NCI-H2081 (cell line): ENCODE results near the gene RPL41.

Experiments
- DNase-seq, 2 experiments: peaks; one replicate each; lab custom pipeline; 2025; lab: John Stamatoyannopoulos, UW

RPL41 gene

GRCh38 chr12:56127888-56128669 lies 11.6 kb downstream of the RPL41 start, which contains the start of gene ESYT1:
TSS of gene ESYT1 (plus strand) at chr12:56128267. CDS start at chr12:56128320, 53 bp downstream.
- peak; percentile 99 for DNase-seq

GRCh38 chr12:56128670-56129205 lies 12.3 kb downstream of the RPL41 start:
- no peak for DNase-seq

- DNase-seq = peak in 1 of 2 experiments; percentile 64
Measured at GRCh38 chr12:56129206-56129941, 12.9 kb downstream of the RPL41 start.

GRCh38 chr12:56129942-56130495 lies 13.6 kb downstream of the RPL41 start:
- DNase-seq = no peak

- DNase-seq = no peak
Measured at GRCh38 chr12:56130876-56131275, 14.4 kb downstream of the RPL41 start.

- no peak for DNase-seq
Measured at GRCh38 chr12:56134897-56135296, 18.5 kb downstream of the RPL41 start.

GRCh38 chr12:56137853-56138571 lies 21.6 kb downstream of the RPL41 start:
- no peak for DNase-seq

- DNase-seq = no peak
Measured at GRCh38 chr12:56141946-56142784, 25.7 kb downstream of the RPL41 start.

- no peak for DNase-seq
Measured at GRCh38 chr12:56143217-56143616, 26.8 kb downstream of the RPL41 start.

GRCh38 chr12:56143870-56144269 lies 27.4 kb downstream of the RPL41 start:
- DNase-seq = no peak

GRCh38 chr12:56145217-56145616 lies 28.8 kb downstream of the RPL41 start:
- DNase-seq = no peak

GRCh38 chr12:56146492-56147460 lies 30.3 kb downstream of the RPL41 start:
- no peak for DNase-seq

- DNase-seq = no peak
Measured at GRCh38 chr12:56150563-56150962, 34.1 kb downstream of the RPL41 start.

GRCh38 chr12:56151672-56152131 lies 35.3 kb downstream of the RPL41 start:
- DNase-seq = peak; percentile 45 to 69

- DNase-seq = peak; percentile 88 to 92
Measured at GRCh38 chr12:56152132-56152755, 35.8 kb downstream of the RPL41 start, which contains the start of gene MYL6B. TSS of gene MYL6B (plus strand) at chr12:56152587. CDS start at chr12:56153919, 1,332 bp downstream.

- no peak for DNase-seq
Measured at GRCh38 chr12:56152756-56153677, 36.6 kb downstream of the RPL41 start.

- no peak for DNase-seq
Measured at GRCh38 chr12:56153678-56154065, 37.2 kb downstream of the RPL41 start.

GRCh38 chr12:56154246-56154771 lies 37.9 kb downstream of the RPL41 start:
- peak in 1 of 2 experiments; percentile 27 for DNase-seq
